Fibroblast of lung (primary cell): ENCODE data around the gene CACNG4.

Experiments used
- CTCF ChIP-seq, 2 donors: IDR thresholded peaks in 1 of 2; conservative IDR thresholded peaks in 1 of 2; 1 replicate in 1 of 2; 2 replicates in 1 of 2; pipeline ENCODE4 v1.5.1; 2011 to 2012; ENCODE audit warnings: low read length in 2 of 2, control low read depth in 1 of 2, inconsistent platforms in 1 of 2, low read depth in 1 of 2, mild to moderate bottlenecking in 1 of 2
- EZH2 ChIP-seq: IDR thresholded peaks from 2 replicates; pipeline ENCODE4 v1.5.1; 2012; ENCODE audit warnings: low read length, control low read depth, mild to moderate bottlenecking; ENCODE audit errors: missing control alignments

- no peak for TF ChIP-seq CTCF (conservative IDR thresholded peaks at IDR 0.05 in 1 of 2, IDR thresholded peaks at IDR 0.05 in 1 of 2; ENCODE audit: low read depth in 1 of 2, low read length in 2 of 2)
- TF ChIP-seq EZH2 = no peak
Measured at GRCh38 chr17:67041941-67042899, 77.7 kb downstream of the CACNG4 start.
